Osteoblast (primary cell): ENCODE data around the gene GRM4. TPM values are rescaled to one million over a fixed set of nuclear protein-coding genes. Genes with fewer than 3 reads are reported as not detected.
A peak's percentile ranks its signal among the peaks of the same experiment; 100 is the strongest.

ENCODE experiments used
- DNase-seq: peaks from one replicate; pipeline ENCODE4 v3.0.0; 2011; ENCODE audit warnings: low spot score, mixed read lengths; ENCODE audit not compliant: insufficient read length; ENCODE audit errors: missing footprints
- H2AFZ ChIP-seq: 2 replicates; pipeline ENCODE4 v1.6.0; 2011; ENCODE audit warnings: mild to moderate bottlenecking, low read length
- H3K27ac ChIP-seq: 2 replicates; pipeline ENCODE4 v1.5.1; 2011; ENCODE audit warnings: mild to moderate bottlenecking, low read depth, low read length, moderate library complexity
- H3K27me3 ChIP-seq: 2 replicates; pipeline ENCODE4 v1.6.0; 2012; ENCODE audit warnings: mild to moderate bottlenecking, control low read depth, inconsistent platforms, low read length, moderate library complexity; ENCODE audit not compliant: insufficient read depth
- H3K36me3 ChIP-seq: 2 replicates; pipeline ENCODE4 v1.5.1; 2011; ENCODE audit warnings: mild to moderate bottlenecking, low read length, control low read depth, moderate library complexity; ENCODE audit not compliant: insufficient read depth
- H3K4me1 ChIP-seq: 2 replicates; pipeline ENCODE4 v1.5.1; 2011; ENCODE audit warnings: mild to moderate bottlenecking, low read length, control low read depth, moderate library complexity; ENCODE audit not compliant: insufficient read depth
- H3K4me2 ChIP-seq: 2 replicates; pipeline ENCODE4 v1.6.0; 2011; ENCODE audit warnings: mild to moderate bottlenecking, low read length; ENCODE audit not compliant: insufficient read depth
- H3K4me3 ChIP-seq: fragments of 200-600 bp; sonication (generic); 3 replicates; pipeline ENCODE4 v1.5.1; 2012; ENCODE audit warnings: mild to moderate bottlenecking, low read length, inconsistent platforms; ENCODE audit not compliant: insufficient read depth
- H3K79me2 ChIP-seq: 2 replicates; pipeline ENCODE4 v1.6.0; 2012; ENCODE audit warnings: mild to moderate bottlenecking, low read length, control low read depth, inconsistent platforms; ENCODE audit not compliant: insufficient read depth
- H3K9me3 ChIP-seq: 2 replicates; pipeline ENCODE4 v1.5.1; 2011; ENCODE audit warnings: low read depth, low read length, control low read depth
- H4K20me1 ChIP-seq: 2 replicates; pipeline ENCODE4 v1.6.0; 2012; ENCODE audit warnings: mild to moderate bottlenecking, low read length, control low read depth; ENCODE audit not compliant: insufficient read depth
- total RNA-seq: library from RNA; depleted of rRNA; stranded (reverse); fragments of >200 nt; gene quantifications from 2 replicates; pipeline ENCODE4 v1.2.3, GENCODE V29; 2012
- TF ChIP-seq, protein P1 (sequence below): IDR thresholded peaks from 2 replicates; pipeline ENCODE4 v1.5.1; 2011; ENCODE audit warnings: mild to moderate bottlenecking, low read depth, low read length, moderate library complexity; ENCODE audit errors: extremely low read depth

Gene GRM4
- total RNA-seq, 1 donor, result 0.36 TPM

GRCh38 chr6:34182751-34183531 is 37.1 kb upstream of the GRM4 start:
- no peak overlapping the region for H3K4me3 ChIP-seq
- H3K27ac ChIP-seq, result no peak overlapping the region
- peak overlapping the region; percentile 1 for H2AFZ ChIP-seq
- H3K36me3 ChIP-seq, result no peaks in the 10 kb centered on the region
- TF ChIP-seq, protein P1, sequence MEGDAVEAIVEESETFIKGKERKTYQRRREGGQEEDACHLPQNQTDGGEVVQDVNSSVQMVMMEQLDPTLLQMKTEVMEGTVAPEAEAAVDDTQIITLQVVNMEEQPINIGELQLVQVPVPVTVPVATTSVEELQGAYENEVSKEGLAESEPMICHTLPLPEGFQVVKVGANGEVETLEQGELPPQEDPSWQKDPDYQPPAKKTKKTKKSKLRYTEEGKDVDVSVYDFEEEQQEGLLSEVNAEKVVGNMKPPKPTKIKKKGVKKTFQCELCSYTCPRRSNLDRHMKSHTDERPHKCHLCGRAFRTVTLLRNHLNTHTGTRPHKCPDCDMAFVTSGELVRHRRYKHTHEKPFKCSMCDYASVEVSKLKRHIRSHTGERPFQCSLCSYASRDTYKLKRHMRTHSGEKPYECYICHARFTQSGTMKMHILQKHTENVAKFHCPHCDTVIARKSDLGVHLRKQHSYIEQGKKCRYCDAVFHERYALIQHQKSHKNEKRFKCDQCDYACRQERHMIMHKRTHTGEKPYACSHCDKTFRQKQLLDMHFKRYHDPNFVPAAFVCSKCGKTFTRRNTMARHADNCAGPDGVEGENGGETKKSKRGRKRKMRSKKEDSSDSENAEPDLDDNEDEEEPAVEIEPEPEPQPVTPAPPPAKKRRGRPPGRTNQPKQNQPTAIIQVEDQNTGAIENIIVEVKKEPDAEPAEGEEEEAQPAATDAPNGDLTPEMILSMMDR, result no peak
- no peaks in the 10 kb centered on the region for H4K20me1 ChIP-seq
- H3K27me3 ChIP-seq, result no peaks in the 10 kb centered on the region
- H3K79me2 ChIP-seq, result no peaks in the 10 kb centered on the region
- H3K4me2 ChIP-seq, result no peak overlapping the region
- no peaks in the 10 kb centered on the region for H3K4me1 ChIP-seq
- peaks cover 2% of the 10 kb centered on the region for H3K9me3 ChIP-seq
- DNase-seq, result peak; percentile 65

DNA sequence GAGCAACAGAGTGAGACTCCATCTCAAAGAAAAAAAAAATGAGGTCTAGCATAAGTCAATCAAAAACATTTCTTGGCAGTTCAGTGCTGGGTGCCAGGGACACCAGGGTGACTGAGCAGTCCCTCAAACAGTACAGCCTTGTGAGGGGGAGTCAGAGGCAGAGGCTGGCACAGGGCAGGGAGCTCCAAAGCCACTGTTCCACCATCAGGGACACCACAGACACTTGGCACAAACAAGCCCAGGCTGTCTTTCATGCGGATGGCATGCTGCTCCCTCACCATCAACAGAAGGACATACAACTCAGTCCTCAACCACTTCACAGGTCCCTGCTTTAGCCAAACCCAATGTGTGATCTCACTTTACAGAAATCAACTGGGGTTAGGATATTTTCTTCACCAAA is 36.0 kb upstream of the GRM4 start:
- peak; percentile 73 for DNase-seq
- Histone ChIP-seq H3K4me2 (no peak overlapping the region), H3K27me3 (no peaks in the 10 kb centered on the region), H3K9me3 (peaks cover 2% of the 10 kb centered on the region), H3K36me3 (no peaks in the 10 kb centered on the region), H2AFZ (no peak overlapping the region), H3K4me1 (no peaks in the 10 kb centered on the region), H4K20me1 (no peaks in the 10 kb centered on the region), H3K79me2 (no peaks in the 10 kb centered on the region), H3K4me3 (no peak overlapping the region), H3K27ac (no peak overlapping the region)
- TF ChIP-seq, protein P1, result no peak

DNA sequence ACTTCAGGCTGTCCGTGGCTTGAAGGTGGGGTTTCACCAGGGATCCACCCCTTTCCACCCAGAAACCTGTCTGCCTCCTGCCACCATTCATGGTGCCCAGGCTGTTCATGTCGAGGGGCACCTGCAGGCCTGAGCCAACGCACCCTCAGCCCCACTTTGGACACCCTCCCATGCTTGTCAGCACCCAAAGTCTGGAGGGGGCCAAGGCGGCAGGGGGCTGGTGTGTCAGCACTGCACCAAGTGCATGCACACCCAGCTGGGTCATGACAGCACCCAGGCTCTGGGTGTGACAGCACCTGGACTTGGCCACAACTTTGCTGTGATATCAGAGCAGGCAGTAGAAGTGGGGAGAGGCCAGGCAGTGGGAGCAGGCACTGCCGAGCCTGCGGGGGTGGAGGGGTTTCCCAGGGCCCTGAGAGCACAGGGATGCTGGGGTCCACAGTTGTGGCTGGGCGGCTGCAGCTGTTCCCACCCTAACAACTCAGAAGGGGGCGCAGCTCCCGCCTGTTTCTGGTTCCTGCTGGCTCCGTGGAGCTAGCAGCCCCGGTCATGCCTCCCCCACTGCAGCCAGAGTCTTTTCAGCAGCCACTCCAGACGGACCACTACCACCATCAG is 33.3 kb upstream of the GRM4 start:
- Histone ChIP-seq H3K79me2 (no peaks in the 10 kb centered on the region), H3K9me3 (peaks cover 2% of the 10 kb centered on the region), H3K4me3 (no peak overlapping the region), H3K27me3 (no peaks in the 10 kb centered on the region), H4K20me1 (no peaks in the 10 kb centered on the region), H2AFZ (no peak overlapping the region), H3K27ac (no peak overlapping the region), H3K4me1 (no peaks in the 10 kb centered on the region), H3K36me3 (no peaks in the 10 kb centered on the region), H3K4me2 (no peak overlapping the region)
- TF ChIP-seq, protein P1, result no peak
- peak; percentile 30 for DNase-seq

GRCh38 chr6:34178357-34179105 is 32.6 kb upstream of the GRM4 start:
- no peak overlapping the region for H3K4me2 ChIP-seq
- DNase-seq, result no peak
- H3K27ac ChIP-seq, result no peak overlapping the region
- H3K9me3 ChIP-seq, result peaks cover 2% of the 10 kb centered on the region
- no peaks in the 10 kb centered on the region for H3K79me2 ChIP-seq
- no peak overlapping the region for H3K4me3 ChIP-seq
- H4K20me1 ChIP-seq, result no peaks in the 10 kb centered on the region
- TF ChIP-seq, protein P1, result no peak
- H3K4me1 ChIP-seq, result no peaks in the 10 kb centered on the region
- H3K27me3 ChIP-seq, result no peaks in the 10 kb centered on the region
- H2AFZ ChIP-seq, result no peak overlapping the region
- H3K36me3 ChIP-seq, result no peaks in the 10 kb centered on the region
